HK-2 (cell line): ENCODE measurements around the gene SPATA7.
A peak's percentile ranks its signal among the peaks of the same experiment; 100 is the strongest.
"Not testable (repeated sequence)": the region's sequence is repeated elsewhere in the genome, so short reads cannot be mapped to it uniquely, and the experiment has no call there.

Source experiments
- DNase-seq: peaks from one replicate; pipeline ENCODE4 v3.0.0-alpha.2; 2018; ENCODE audit not compliant: unreplicated experiment

Gene SPATA7

GRCh38 chr14:88385212-88386101, at the start of gene SPATA7:
Gene SPATA7 (plus strand): TSS chr14:88385657. CDS start chr14:88385819, 162 bp downstream.
- DNase-seq: peak; percentile 83

- DNase-seq: no peak
Observed at GRCh38 chr14:88340357-88340756, 45.1 kb upstream of the SPATA7 start.

- DNase-seq: no peak
Observed at GRCh38 chr14:88342980-88343379, 42.5 kb upstream of the SPATA7 start.

GRCh38 chr14:88346048-88346639, 39.3 kb upstream of the SPATA7 start:
- DNase-seq: no peak

GRCh38 chr14:88348546-88348945, 36.9 kb upstream of the SPATA7 start:
- no peak for DNase-seq

- no peak for DNase-seq
Observed at GRCh38 chr14:88351966-88352691, 33.3 kb upstream of the SPATA7 start.

GRCh38 chr14:88352698-88353097, 32.8 kb upstream of the SPATA7 start:
- DNase-seq: no peak

- no peak for DNase-seq
Observed at GRCh38 chr14:88354358-88354757, 31.1 kb upstream of the SPATA7 start.

GRCh38 chr14:88359500-88359899, 26.0 kb upstream of the SPATA7 start:
- no peak for DNase-seq

- no peak for DNase-seq
Observed at GRCh38 chr14:88363644-88364043, 21.8 kb upstream of the SPATA7 start.

- DNase-seq: no peak
Observed at GRCh38 chr14:88364710-88365413, 20.6 kb upstream of the SPATA7 start.

- no peak for DNase-seq
Observed at GRCh38 chr14:88369496-88369895, 16.0 kb upstream of the SPATA7 start.

- no peak for DNase-seq
Observed at GRCh38 chr14:88379706-88380343, 5.6 kb upstream of the SPATA7 start.

GRCh38 chr14:88380405-88380804, 5.1 kb upstream of the SPATA7 start:
- DNase-seq: no peak

- not testable (repeated sequence) for DNase-seq
Observed at GRCh38 chr14:88381634-88382033, 3.8 kb upstream of the SPATA7 start.

GRCh38 chr14:88384718-88385117, 739 bp upstream of the SPATA7 start:
- DNase-seq: no peak

- DNase-seq: no peak
Observed at GRCh38 chr14:88386256-88386794, 868 bp downstream of the SPATA7 start.

GRCh38 chr14:88388741-88389282, 3.4 kb downstream of the SPATA7 start:
- DNase-seq: no peak

- no peak for DNase-seq
Observed at GRCh38 chr14:88392609-88393008, 7.2 kb downstream of the SPATA7 start.

- no peak for DNase-seq
Observed at GRCh38 chr14:88411039-88411438, 25.6 kb downstream of the SPATA7 start.

- DNase-seq: no peak
Observed at GRCh38 chr14:88417594-88417993, 32.1 kb downstream of the SPATA7 start.
